GM10266 (cell line): ENCODE results near the gene PCCA.

Experiments
- DNase-seq: peaks from one replicate; pipeline ENCODE4 v3.0.0; 2012; ENCODE audit errors: extremely low spot score
- TF ChIP-seq, protein P1 (sequence below): IDR thresholded peaks from 2 replicates; pipeline ENCODE4 v1.5.1; 2012; ENCODE audit warnings: mild to moderate bottlenecking, low read depth; ENCODE audit not compliant: control insufficient read depth, insufficient read depth; ENCODE audit errors: missing control alignments

PCCA gene

DNA sequence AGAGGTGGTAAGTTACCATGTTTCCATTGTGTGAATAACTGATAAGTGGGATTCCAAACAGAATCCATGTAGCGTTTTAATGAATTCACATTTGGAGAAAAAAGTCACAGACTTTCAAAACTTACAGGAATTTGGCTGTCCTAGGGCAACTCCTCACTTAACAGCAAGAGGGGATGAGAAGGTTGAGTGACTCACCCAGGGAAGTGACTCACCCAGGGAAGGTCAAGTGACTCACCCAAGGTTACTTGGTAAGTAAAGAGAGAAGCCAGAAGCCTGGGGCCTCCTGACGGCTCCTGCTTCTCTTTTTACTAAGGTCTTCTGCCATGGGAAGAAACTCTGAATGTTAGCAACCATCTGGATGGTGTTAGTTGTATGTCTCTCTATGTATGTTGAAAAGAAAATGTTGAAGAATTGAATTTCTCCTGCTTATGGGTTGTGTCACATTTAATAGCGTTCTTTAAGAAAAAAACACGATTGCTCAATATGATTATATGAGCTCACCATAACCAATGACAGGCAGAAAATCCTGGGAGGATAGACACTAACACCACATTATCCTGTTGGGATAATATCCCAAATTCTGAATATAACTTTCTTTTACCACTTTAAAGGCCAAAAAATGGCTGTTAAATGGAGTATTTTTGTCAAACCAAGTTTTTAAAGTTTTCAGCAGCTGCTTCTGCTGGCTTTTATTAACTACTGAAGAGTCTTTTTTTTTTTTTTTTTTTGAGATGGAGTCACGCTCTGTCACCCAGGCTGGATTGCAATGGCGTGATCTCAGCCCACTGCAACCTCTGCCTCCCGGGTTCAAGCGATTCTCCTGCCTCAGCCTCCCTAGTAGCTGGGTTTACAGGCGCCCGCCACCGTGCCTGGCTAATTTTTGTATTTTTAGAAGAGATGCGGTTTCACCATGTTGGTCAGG is 304.1 kb downstream of the PCCA start:
- DNase-seq, result peak; percentile 26
- TF ChIP-seq, protein P1, sequence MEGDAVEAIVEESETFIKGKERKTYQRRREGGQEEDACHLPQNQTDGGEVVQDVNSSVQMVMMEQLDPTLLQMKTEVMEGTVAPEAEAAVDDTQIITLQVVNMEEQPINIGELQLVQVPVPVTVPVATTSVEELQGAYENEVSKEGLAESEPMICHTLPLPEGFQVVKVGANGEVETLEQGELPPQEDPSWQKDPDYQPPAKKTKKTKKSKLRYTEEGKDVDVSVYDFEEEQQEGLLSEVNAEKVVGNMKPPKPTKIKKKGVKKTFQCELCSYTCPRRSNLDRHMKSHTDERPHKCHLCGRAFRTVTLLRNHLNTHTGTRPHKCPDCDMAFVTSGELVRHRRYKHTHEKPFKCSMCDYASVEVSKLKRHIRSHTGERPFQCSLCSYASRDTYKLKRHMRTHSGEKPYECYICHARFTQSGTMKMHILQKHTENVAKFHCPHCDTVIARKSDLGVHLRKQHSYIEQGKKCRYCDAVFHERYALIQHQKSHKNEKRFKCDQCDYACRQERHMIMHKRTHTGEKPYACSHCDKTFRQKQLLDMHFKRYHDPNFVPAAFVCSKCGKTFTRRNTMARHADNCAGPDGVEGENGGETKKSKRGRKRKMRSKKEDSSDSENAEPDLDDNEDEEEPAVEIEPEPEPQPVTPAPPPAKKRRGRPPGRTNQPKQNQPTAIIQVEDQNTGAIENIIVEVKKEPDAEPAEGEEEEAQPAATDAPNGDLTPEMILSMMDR, result no peak

- TF ChIP-seq, protein P1, result no peak
- DNase-seq, result peak; percentile 40
These were observed 305.3 kb downstream of the PCCA start for GRCh38 chr13:100394005-100394695.

- no peak for DNase-seq
- TF ChIP-seq, protein P1, result no peak
These were observed 306.9 kb downstream of the PCCA start for GRCh38 chr13:100395698-100396373.

GRCh38 chr13:100396776-100397175 is 307.9 kb downstream of the PCCA start:
- TF ChIP-seq, protein P1, result no peak

DNA sequence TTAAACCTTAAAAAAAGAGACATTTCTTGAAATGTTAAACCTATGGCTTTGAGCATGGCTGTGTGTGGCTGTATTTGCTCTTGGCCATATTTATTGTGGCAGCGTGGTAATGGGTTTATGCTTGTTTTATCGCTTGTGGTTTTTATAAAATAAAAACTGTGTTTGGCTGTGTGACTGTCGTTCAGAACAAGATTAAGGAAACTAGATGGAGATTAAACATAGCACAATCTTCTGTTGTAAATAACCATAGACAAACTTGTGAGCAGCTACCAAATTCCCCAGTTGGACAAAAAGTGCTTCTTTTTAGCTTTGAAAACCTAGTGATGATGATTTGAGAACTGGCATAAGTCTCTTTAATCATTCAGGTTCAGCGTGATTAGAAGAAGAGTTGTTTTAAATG is 308.7 kb downstream of the PCCA start:
- TF ChIP-seq, protein P1, result no peak
- no peak for DNase-seq

More at GRCh38 chr13:100396776-100397175, 307.9 kb downstream of the PCCA start:
- no peak for DNase-seq

GRCh38 chr13:100398360-100398759 is 309.5 kb downstream of the PCCA start:
- TF ChIP-seq, protein P1, result no peak
- DNase-seq, result no peak
